Measurements from ENCODE around the gene NTN5. TPM values are rescaled to one million over a fixed set of nuclear protein-coding genes. Genes with fewer than 3 reads are reported as not detected.

NTN5 gene
- total RNA-seq, 1 experiment from 2014 or later = 0.57 TPM

DNA sequence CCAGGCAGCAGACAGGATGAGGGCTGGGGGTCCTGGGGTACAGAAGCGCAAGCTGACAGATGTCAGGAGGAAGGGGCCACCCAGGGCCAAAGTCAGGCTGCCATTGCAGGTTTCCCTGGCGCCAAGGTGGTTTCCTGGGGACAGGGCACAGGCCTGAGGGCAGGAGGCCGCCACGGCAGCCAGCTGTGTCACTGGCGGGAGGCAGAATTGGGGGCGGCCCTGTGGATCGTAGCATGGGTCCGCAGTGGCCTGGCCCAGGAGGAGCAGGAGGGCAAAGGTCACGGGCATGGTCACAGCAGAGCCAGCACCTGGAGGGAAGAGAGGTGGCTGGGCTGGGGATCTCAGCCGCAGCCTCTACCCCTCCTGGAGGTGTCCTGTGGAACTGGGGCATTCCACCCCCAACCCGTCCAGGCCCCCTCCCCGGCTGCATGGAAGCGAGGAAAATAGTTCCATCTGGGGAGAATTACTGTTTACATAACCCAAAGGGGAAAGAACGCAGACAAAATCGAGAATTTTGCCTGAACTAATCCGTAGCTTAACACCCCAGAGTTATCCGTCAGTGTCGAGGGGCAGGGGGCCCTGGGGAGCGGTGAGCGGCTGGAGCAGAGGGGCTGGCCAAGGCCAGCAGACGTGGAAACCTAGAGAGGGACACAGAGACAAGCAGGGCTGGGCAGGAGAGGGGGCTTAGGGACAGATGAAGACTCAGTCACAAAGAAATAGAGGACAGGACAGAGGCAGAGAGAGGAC lies 1.9 kb downstream of the NTN5 start:
- intact Hi-C loops (cut with micrococcal nuclease; ENCODE audit: unreplicated experiment) = no loop called here
- H3K4me1 Mint-ChIP-seq (ENCODE audit: low read depth, unreplicated experiment) = no peaks in the 10 kb centered on the region

DNA sequence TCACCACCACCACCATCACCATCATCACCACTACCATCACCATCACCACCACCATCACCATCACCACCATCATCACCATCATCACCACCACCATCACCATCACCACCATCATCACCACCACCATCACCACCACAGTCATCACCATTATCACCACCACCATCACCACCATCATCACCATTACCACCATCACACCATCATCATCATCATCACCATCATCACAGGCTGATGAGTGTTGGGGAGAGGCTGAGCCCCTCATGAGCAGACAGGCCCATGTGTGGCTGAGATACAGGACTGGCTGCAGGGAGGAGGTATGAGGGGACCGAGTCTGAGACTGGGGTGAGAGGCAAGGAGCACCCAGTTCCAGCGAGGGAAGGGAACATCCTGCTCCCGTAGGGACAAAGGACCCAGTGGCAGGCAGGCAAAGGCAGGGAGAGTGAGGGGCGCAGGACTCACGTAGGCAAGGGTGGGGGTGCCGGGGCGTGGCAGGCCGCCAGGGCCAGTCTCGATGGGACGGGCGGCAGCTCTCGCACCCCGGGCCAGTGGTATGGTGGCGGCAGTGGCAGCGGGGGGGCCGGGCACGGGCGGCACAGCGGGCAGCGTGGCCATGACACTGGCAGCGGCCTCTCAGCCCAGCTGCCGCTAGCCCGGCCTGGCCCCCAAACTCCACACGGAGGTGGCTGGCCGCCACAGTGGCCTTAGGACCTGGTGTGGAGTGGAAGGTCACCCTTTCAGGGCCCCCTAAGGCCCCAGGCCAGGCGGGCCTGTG lies 2.7 kb downstream of the NTN5 start:
- H3K4me1 Mint-ChIP-seq (ENCODE audit: low read depth, unreplicated experiment) = no peaks in the 10 kb centered on the region
- H3K36me3 Mint-ChIP-seq (ENCODE audit: insufficient read depth, unreplicated experiment) = peaks cover under 1% of the 10 kb centered on the region
- no peak for DNase-seq
- intact Hi-C loops (cut with micrococcal nuclease; ENCODE audit: unreplicated experiment) = no loop called here
- no TSS peak for BruUV-seq (replicated peaks)
- peak overlapping the region; percentile 31 for H3K27ac Mint-ChIP-seq (ENCODE audit: unreplicated experiment)
- CTCF ChIA-PET = no interaction called here
- TF ChIP-seq, protein P1, sequence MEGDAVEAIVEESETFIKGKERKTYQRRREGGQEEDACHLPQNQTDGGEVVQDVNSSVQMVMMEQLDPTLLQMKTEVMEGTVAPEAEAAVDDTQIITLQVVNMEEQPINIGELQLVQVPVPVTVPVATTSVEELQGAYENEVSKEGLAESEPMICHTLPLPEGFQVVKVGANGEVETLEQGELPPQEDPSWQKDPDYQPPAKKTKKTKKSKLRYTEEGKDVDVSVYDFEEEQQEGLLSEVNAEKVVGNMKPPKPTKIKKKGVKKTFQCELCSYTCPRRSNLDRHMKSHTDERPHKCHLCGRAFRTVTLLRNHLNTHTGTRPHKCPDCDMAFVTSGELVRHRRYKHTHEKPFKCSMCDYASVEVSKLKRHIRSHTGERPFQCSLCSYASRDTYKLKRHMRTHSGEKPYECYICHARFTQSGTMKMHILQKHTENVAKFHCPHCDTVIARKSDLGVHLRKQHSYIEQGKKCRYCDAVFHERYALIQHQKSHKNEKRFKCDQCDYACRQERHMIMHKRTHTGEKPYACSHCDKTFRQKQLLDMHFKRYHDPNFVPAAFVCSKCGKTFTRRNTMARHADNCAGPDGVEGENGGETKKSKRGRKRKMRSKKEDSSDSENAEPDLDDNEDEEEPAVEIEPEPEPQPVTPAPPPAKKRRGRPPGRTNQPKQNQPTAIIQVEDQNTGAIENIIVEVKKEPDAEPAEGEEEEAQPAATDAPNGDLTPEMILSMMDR (IDR thresholded peaks at IDR 0.05; ENCODE audit: unreplicated experiment) = no peak
- H3K27me3 Mint-ChIP-seq (ENCODE audit: unreplicated experiment) = no peaks in the 10 kb centered on the region
- H3K4me3 Mint-ChIP-seq (ENCODE audit: low read depth, unreplicated experiment) = no peak overlapping the region
- H3K9me3 Mint-ChIP-seq (ENCODE audit: low read depth, unreplicated experiment) = peaks cover 6% of the 10 kb centered on the region

More for the DNA sequence above, 1.9 kb downstream of the NTN5 start:
- no peak overlapping the region for H3K27ac Mint-ChIP-seq (ENCODE audit: unreplicated experiment)
- CTCF ChIA-PET = no interaction called here
- no peak for DNase-seq
- H3K27me3 Mint-ChIP-seq (ENCODE audit: unreplicated experiment) = no peaks in the 10 kb centered on the region
- BruUV-seq (replicated peaks) = no TSS peak
- peaks cover 6% of the 10 kb centered on the region for H3K9me3 Mint-ChIP-seq (ENCODE audit: low read depth, unreplicated experiment)
- TF ChIP-seq, protein P1 (IDR thresholded peaks at IDR 0.05; ENCODE audit: unreplicated experiment) = no peak
- no peak overlapping the region for H3K4me3 Mint-ChIP-seq (ENCODE audit: low read depth, unreplicated experiment)
- peaks cover 5% of the 10 kb centered on the region for H3K36me3 Mint-ChIP-seq (ENCODE audit: insufficient read depth, unreplicated experiment)

DNA sequence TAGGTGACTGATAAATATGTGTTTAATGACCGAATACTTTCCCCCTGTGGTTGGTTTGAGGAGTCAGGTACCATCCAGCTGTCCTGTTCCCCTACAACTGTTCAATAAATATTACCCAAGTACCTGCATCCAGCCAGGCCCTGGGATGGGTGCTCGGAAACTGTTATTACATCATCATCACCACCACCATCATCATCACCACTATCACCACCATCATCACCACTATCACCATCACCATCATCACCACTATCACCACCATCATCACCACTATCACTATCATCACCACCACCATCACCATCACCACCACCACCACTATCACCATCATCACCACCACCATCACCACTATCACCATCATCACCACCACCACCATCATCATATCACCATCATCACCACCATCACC lies 4.1 kb downstream of the NTN5 start:
- no peak for DNase-seq
- no TSS peak for BruUV-seq (replicated peaks)
- Mint-ChIP-seq H3K4me1 (ENCODE audit: low read depth, unreplicated experiment) (no peaks in the 10 kb centered on the region), H3K27ac (ENCODE audit: unreplicated experiment) (no peak overlapping the region), H3K27me3 (ENCODE audit: unreplicated experiment) (no peaks in the 10 kb centered on the region), H3K9me3 (ENCODE audit: low read depth, unreplicated experiment) (peaks cover 6% of the 10 kb centered on the region), H3K4me3 (ENCODE audit: low read depth, unreplicated experiment) (no peak overlapping the region), H3K36me3 (ENCODE audit: insufficient read depth, unreplicated experiment) (no peaks in the 10 kb centered on the region)
- intact Hi-C loops (cut with micrococcal nuclease; ENCODE audit: unreplicated experiment) = no loop called here
- TF ChIP-seq, protein P1 (IDR thresholded peaks at IDR 0.05; ENCODE audit: unreplicated experiment) = no peak
- CTCF ChIA-PET = no interaction called here

DNA sequence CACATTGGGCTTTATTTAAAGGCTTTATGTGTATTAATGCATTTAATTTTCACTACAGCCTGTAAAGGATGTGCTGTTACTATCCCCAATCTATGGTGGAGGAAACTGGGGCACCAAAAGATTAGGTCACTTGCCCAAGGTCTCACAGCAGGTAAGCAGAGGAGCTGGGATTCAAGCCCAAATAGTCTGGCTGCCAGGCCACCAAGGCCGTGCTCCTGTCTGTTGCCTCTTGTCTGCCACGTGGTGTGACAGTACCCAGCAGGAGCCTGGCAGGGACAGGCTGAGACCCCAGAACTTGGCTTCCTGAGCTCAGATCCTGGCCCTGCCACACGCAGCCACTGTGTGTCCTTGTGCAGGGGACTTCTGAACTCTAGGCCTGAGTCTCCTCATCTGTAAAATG lies 4.5 kb downstream of the NTN5 start:
- Mint-ChIP-seq H3K27me3 (ENCODE audit: unreplicated experiment) (no peaks in the 10 kb centered on the region), H3K27ac (ENCODE audit: unreplicated experiment) (no peak overlapping the region), H3K4me3 (ENCODE audit: low read depth, unreplicated experiment) (no peak overlapping the region), H3K4me1 (ENCODE audit: low read depth, unreplicated experiment) (no peaks in the 10 kb centered on the region), H3K9me3 (ENCODE audit: low read depth, unreplicated experiment) (peaks cover 6% of the 10 kb centered on the region), H3K36me3 (ENCODE audit: insufficient read depth, unreplicated experiment) (no peaks in the 10 kb centered on the region)
- TF ChIP-seq, protein P1 (IDR thresholded peaks at IDR 0.05; ENCODE audit: unreplicated experiment) = no peak
- no TSS peak for BruUV-seq (replicated peaks)
- intact Hi-C loops (cut with micrococcal nuclease; ENCODE audit: unreplicated experiment) = no loop called here
- CTCF ChIA-PET = no interaction called here
- no peak for DNase-seq

All from Calu3 (cell line).